Endothelial cell of umbilical vein (primary cell): ENCODE data around the gene MEIOSIN.

Experiments
- CTCF ChIP-seq, 2 donors: IDR thresholded peaks; 1 replicate in 1 of 2; 2 replicates in 1 of 2; pipeline ENCODE4 v1.5.1; 2011; ENCODE audit warnings: low read length in 2 of 2, mild to moderate bottlenecking in 2 of 2, moderate library complexity in 2 of 2, control low read depth in 1 of 2, inconsistent platforms in 1 of 2, low read depth in 1 of 2; ENCODE audit not compliant: insufficient read depth in 1 of 2; ENCODE audit errors: extremely low read depth in 1 of 2
- FOS ChIP-seq: IDR thresholded peaks from 2 replicates; pipeline ENCODE4 v1.6.1; 2011; ENCODE audit warnings: mild to moderate bottlenecking, low read length, moderate library complexity, borderline replicate concordance; ENCODE audit not compliant: insufficient read depth
- JUN ChIP-seq: IDR thresholded peaks from 2 replicates; pipeline ENCODE4 v1.6.1; 2011; ENCODE audit warnings: borderline replicate concordance, low read depth; ENCODE audit not compliant: insufficient read length, insufficient read depth
- MYC ChIP-seq: IDR thresholded peaks from one replicate; pipeline ENCODE4 v1.6.1; 2011; ENCODE audit warnings: mild to moderate bottlenecking, low read depth, low read length
- POLR2A ChIP-seq: IDR thresholded peaks from 2 replicates; pipeline ENCODE4 v1.6.1; 2012; ENCODE audit warnings: low read depth, mild to moderate bottlenecking, control low read depth, low read length
- POLR2AphosphoS5 ChIP-seq: IDR thresholded peaks from 2 replicates; pipeline ENCODE4 v1.6.1; 2012; ENCODE audit warnings: low read depth, mild to moderate bottlenecking, control low read depth, low read length, moderate library complexity; ENCODE audit not compliant: insufficient read depth
- TF ChIP-seq, protein P1 (sequence below): IDR thresholded peaks from 2 replicates; pipeline ENCODE4 v1.6.1; 2011; ENCODE audit not compliant: insufficient read depth, insufficient read length

GRCh38 chr19:45747513-45747912, 14.3 kb downstream of the MEIOSIN start:
- no peak for TF ChIP-seq CTCF (IDR thresholded peaks at IDR 0.05; ENCODE audit: extremely low read depth in 1 of 2, insufficient read depth in 1 of 2, low read depth in 1 of 2, low read length in 2 of 2)
- TF ChIP-seq POLR2A, result no peak
- TF ChIP-seq JUN, result no peak
- TF ChIP-seq, protein P1, sequence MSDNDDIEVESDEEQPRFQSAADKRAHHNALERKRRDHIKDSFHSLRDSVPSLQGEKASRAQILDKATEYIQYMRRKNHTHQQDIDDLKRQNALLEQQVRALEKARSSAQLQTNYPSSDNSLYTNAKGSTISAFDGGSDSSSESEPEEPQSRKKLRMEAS, result no peak
- TF ChIP-seq POLR2AphosphoS5, result no peak
- TF ChIP-seq MYC, result no peak
- TF ChIP-seq FOS, result no peak
